A673 (cell line): ENCODE results near the gene ANKRD44. TPM values are rescaled to one million over a fixed set of nuclear protein-coding genes. Genes with fewer than 3 reads are reported as not detected.

Experiments
- BruUV-seq: library from RNA; stranded (reverse); fragments of 400-500 nt; replicated peaks from 2 replicates; lab custom pipeline; 2021; lab: Mats Ljungman, UMichigan
- CTCF ChIA-PET: fragments of 300-600 bp; sonication (Branson Sonifier 250); formaldehyde crosslinking; loops from one replicate; lab custom pipeline; 2022; ENCODE audit warnings: antibody characterized with exemption; lab: Charles Lee
- POLR2A ChIA-PET: fragments of 300-600 bp; sonication (Branson Sonifier 250); formaldehyde crosslinking; loops from one replicate; lab custom pipeline; 2022; ENCODE audit warnings: antibody characterized with exemption; ENCODE audit not compliant: low non-redundant PET; lab: Charles Lee
- DNase-seq: peaks from one replicate; pipeline ENCODE4 v3.0.0-alpha.2; 2015; ENCODE audit warnings: low spot score
- H3K27ac ChIP-seq: fragments of 200-600 bp; sonication (generic); 2 replicates; pipeline ENCODE4 v1.5.1; 2016; ENCODE audit warnings: mixed run types, low read depth, mild to moderate bottlenecking, mixed read lengths, antibody characterized with exemption, low read length; ENCODE audit not compliant: poor library complexity, severe bottlenecking
- H3K27me3 ChIP-seq: fragments of 200-600 bp; sonication (generic); replicated peaks from 2 replicates; pipeline ENCODE4 v1.6.1; 2017; ENCODE audit warnings: mixed run types, low read depth, mild to moderate bottlenecking, mixed read lengths, antibody characterized with exemption, low read length; ENCODE audit not compliant: insufficient read depth, poor library complexity
- H3K36me3 ChIP-seq: fragments of 200-600 bp; sonication (generic); 2 replicates; pipeline ENCODE4 v1.6.1; 2016; ENCODE audit warnings: mixed run types, mild to moderate bottlenecking, mixed read lengths, antibody characterized with exemption, low read length; ENCODE audit not compliant: insufficient read depth, poor library complexity, severe bottlenecking
- H3K4me1 ChIP-seq: fragments of 200-600 bp; sonication (generic); 2 replicates; pipeline ENCODE4 v1.6.1; 2017; ENCODE audit warnings: mixed run types, mild to moderate bottlenecking, mixed read lengths, antibody characterized with exemption, low read length; ENCODE audit not compliant: insufficient read depth, poor library complexity, severe bottlenecking
- H3K4me3 ChIP-seq: fragments of 200-600 bp; sonication (generic); 2 replicates; pipeline ENCODE4 v1.5.1; 2016; ENCODE audit warnings: low read depth, mixed run types, mild to moderate bottlenecking, mixed read lengths, low read length; ENCODE audit not compliant: poor library complexity, severe bottlenecking
- H3K9me3 ChIP-seq: fragments of 200-600 bp; sonication (generic); 2 replicates; pipeline ENCODE4 v1.6.1; 2016; ENCODE audit warnings: mixed run types, low read depth, mild to moderate bottlenecking, mixed read lengths, antibody characterized with exemption, low read length; ENCODE audit not compliant: poor library complexity, severe bottlenecking
- CTCF ChIP-seq: fragments of 300-800, 200-600 bp; sonication (generic); conservative IDR thresholded peaks from 2 replicates; pipeline ENCODE4 v1.5.1; 2017; ENCODE audit warnings: low read depth, mild to moderate bottlenecking, antibody characterized with exemption, low read length, moderate library complexity, mixed read lengths
- EZH2 ChIP-seq: fragments of 200-600 bp; sonication (generic); IDR thresholded peaks from 2 replicates; pipeline ENCODE4 v1.6.1; 2017; ENCODE audit warnings: borderline replicate concordance, low read depth, mild to moderate bottlenecking, mixed read lengths, antibody characterized with exemption, low read length; ENCODE audit not compliant: poor library complexity, severe bottlenecking
- intact Hi-C: fragments of 100-400 bp; cut with micrococcal nuclease; formaldehyde crosslinking; loops from one replicate; pipeline ENCODE4 v1.10.0; 2022; ENCODE audit not compliant: unreplicated experiment
- total RNA-seq: library from RNA; stranded (reverse); gene quantifications from 2 replicates; pipeline ENCODE4 v1.2.3, GENCODE V29; 2021

Gene ANKRD44
- total RNA-seq, 1 experiment from 2014 or later = 17.0 TPM

- H3K4me1 ChIP-seq = peaks cover 16% of the 10 kb centered on the region
- intact Hi-C loops = loop anchor here (5.0 kb wide), 1 partner anchor 200 kb away; no protein-coding TSS in a partner anchor
- ChIA-PET CTCF (no interaction called here), POLR2A (no interaction called here)
- no peaks in the 10 kb centered on the region for H3K27me3 ChIP-seq
- no peak overlapping the region for H3K27ac ChIP-seq
- H3K36me3 ChIP-seq = no peaks in the 10 kb centered on the region
- no peak for DNase-seq
- TF ChIP-seq CTCF (no peak), EZH2 (no peak)
- no peaks in the 10 kb centered on the region for H3K9me3 ChIP-seq
- no TSS peak for BruUV-seq
- H3K4me3 ChIP-seq = no peak overlapping the region
Observed at GRCh38 chr2:197312186-197312585, 1.6 kb upstream of the ANKRD44 start.

GRCh38 chr2:197311421-197312033 lies 947 bp upstream of the ANKRD44 start:
- intact Hi-C loops = loop anchor here (2.0 to 5.0 kb wide), 2 partner anchors 121 to 199 kb away; no protein-coding TSS in a partner anchor
- CTCF ChIA-PET = interaction anchor here (0.6 to 0.8 kb wide), 2 partner anchors 198 to 299 kb away, joined by 3 to 4 read pairs; no protein-coding TSS in a partner anchor

GRCh38 chr2:197310987-197311420 lies 424 bp upstream of the ANKRD44 start:
- TF ChIP-seq EZH2 (no peak), CTCF (no peak)
- CTCF ChIA-PET = interaction anchor here (0.6 to 0.8 kb wide), 2 partner anchors 197 to 299 kb away, joined by 3 to 4 read pairs; no protein-coding TSS in a partner anchor
- no peak for DNase-seq
- POLR2A ChIA-PET = no interaction called here
- H3K36me3 ChIP-seq = no peaks in the 10 kb centered on the region
- peaks cover 16% of the 10 kb centered on the region for H3K4me1 ChIP-seq
- H3K4me3 ChIP-seq = peak overlapping the region; percentile 61
- intact Hi-C loops = loop anchor here (2.0 to 5.0 kb wide), 2 partner anchors 120 to 199 kb away; no protein-coding TSS in a partner anchor
- H3K9me3 ChIP-seq = no peaks in the 10 kb centered on the region
- no TSS peak for BruUV-seq
- H3K27ac ChIP-seq = no peak overlapping the region
- H3K27me3 ChIP-seq = no peaks in the 10 kb centered on the region

More at GRCh38 chr2:197311421-197312033, 947 bp upstream of the ANKRD44 start:
- peaks cover 16% of the 10 kb centered on the region for H3K4me1 ChIP-seq
- no peak overlapping the region for H3K27ac ChIP-seq
- BruUV-seq = no TSS peak
- H3K9me3 ChIP-seq = no peaks in the 10 kb centered on the region
- no peak for DNase-seq
- peak overlapping the region; percentile 61 for H3K4me3 ChIP-seq
- no peaks in the 10 kb centered on the region for H3K27me3 ChIP-seq
- POLR2A ChIA-PET = no interaction called here
- no peaks in the 10 kb centered on the region for H3K36me3 ChIP-seq
- TF ChIP-seq CTCF = no peak
- no peak for TF ChIP-seq EZH2
